Measurements from ENCODE around the gene ERBB4.

The ERBB4 gene

DNA sequence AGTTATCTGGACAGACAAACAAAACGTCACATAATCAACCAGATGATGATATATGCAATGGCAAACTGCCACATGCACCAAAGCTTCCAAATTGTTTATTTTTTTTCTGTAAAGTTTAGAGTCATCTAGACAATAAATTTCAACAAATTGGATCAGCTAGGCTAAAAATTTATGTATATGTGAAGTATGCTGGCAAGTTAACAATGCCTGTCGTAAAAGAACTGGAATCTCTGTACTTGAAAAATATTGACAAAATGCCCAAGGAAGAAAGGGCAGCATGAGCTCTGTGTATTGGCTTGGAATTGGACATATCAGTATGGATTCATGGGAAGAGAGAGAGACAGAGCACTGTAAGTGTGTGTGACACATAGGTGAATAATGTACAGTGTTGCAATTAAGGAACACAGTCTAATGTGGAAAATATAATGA lies 309.8 kb downstream of the ERBB4 start:
- TF ChIP-seq, protein P1, sequence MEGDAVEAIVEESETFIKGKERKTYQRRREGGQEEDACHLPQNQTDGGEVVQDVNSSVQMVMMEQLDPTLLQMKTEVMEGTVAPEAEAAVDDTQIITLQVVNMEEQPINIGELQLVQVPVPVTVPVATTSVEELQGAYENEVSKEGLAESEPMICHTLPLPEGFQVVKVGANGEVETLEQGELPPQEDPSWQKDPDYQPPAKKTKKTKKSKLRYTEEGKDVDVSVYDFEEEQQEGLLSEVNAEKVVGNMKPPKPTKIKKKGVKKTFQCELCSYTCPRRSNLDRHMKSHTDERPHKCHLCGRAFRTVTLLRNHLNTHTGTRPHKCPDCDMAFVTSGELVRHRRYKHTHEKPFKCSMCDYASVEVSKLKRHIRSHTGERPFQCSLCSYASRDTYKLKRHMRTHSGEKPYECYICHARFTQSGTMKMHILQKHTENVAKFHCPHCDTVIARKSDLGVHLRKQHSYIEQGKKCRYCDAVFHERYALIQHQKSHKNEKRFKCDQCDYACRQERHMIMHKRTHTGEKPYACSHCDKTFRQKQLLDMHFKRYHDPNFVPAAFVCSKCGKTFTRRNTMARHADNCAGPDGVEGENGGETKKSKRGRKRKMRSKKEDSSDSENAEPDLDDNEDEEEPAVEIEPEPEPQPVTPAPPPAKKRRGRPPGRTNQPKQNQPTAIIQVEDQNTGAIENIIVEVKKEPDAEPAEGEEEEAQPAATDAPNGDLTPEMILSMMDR (IDR thresholded peaks at IDR 0.05) = no peak

DNA sequence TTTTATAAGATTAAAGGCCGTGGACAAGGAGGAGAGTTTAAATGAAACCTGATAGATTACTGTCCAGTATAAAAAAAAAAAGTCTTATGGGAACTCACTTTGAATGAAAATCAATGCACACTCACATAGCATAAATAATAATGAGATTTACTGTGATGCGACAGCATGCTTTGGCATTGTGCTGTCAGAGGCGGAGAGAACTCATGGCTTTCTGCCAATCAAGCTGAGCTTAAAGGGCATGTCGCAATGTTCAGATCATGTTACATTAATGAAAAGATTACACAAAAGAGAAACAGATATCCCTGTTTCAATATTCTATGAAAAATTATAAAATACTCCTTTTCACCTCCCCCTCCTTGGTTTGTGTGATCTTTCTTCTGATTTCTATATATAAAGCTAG lies 310.8 kb downstream of the ERBB4 start:
- TF ChIP-seq, protein P1 (IDR thresholded peaks at IDR 0.05) = no peak

GRCh38 chr2:212226114-212226513 lies 312.5 kb downstream of the ERBB4 start:
- TF ChIP-seq, protein P1 (IDR thresholded peaks at IDR 0.05) = no peak

- TF ChIP-seq, protein P1 (IDR thresholded peaks at IDR 0.05) = no peak
Measured at GRCh38 chr2:212223696-212224095, 314.9 kb downstream of the ERBB4 start.

DNA sequence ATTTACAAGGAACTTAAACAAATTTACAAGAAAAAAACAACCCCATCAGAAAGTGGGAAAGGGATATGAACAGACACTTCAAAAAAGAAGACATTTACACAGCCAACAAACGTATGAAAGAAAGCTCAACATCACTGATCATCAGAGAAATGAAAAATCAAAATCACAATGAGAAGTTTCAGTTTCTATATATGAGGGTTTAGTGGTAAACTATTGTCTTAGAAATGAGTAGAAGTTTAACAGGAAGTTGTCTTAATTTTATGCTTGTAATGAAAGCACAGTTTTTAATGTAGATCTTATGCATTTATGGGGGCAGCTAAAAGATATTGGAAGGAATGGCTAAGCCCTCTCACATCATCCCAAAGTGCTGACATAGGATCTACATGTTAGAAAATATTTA lies 325.4 kb downstream of the ERBB4 start:
- TF ChIP-seq, protein P1 (IDR thresholded peaks at IDR 0.05) = no peak

GRCh38 chr2:212208467-212208866 lies 330.1 kb downstream of the ERBB4 start:
- TF ChIP-seq, protein P1 (IDR thresholded peaks at IDR 0.05) = no peak

GRCh38 chr2:212197776-212198175 lies 340.8 kb downstream of the ERBB4 start:
- TF ChIP-seq, protein P1 (IDR thresholded peaks at IDR 0.05) = no peak

- TF ChIP-seq, protein P1 (IDR thresholded peaks at IDR 0.05) = no peak
Measured at GRCh38 chr2:212195626-212196025, 343.0 kb downstream of the ERBB4 start.
